Thymus (tissue), 14 donors: Measurements from ENCODE around the gene FAM117B. TPM values are rescaled to one million over a fixed set of nuclear protein-coding genes. Genes with fewer than 3 reads are reported as not detected.
A peak's percentile ranks its signal among the peaks of the same experiment; 100 is the strongest.

Experiments used
- DNase-seq, 9 donors: peaks; one replicate each; pipeline ENCODE4 v3.0.0-alpha.2; 2013; ENCODE audit warnings: low spot score in 9 of 9, low read depth in 6 of 9, missing footprints in 1 of 9
- H3K27ac ChIP-seq, 2 donors: one replicate each; pipeline ENCODE4 v1.5.1; 2013; ENCODE audit warnings: control low read depth in 1 of 2, low read depth in 1 of 2, low read length in 1 of 2, mild to moderate bottlenecking in 1 of 2, moderate library complexity in 1 of 2
- H3K27me3 ChIP-seq, 2 donors: one replicate each; pipeline ENCODE4 v1.5.1; 2013; ENCODE audit warnings: low read length in 1 of 2; ENCODE audit not compliant: control insufficient read depth in 2 of 2, insufficient read depth in 1 of 2
- H3K36me3 ChIP-seq, 2 donors: one replicate each; pipeline ENCODE4 v1.5.1; 2013; ENCODE audit warnings: low read length in 1 of 2, mild to moderate bottlenecking in 1 of 2, moderate library complexity in 1 of 2; ENCODE audit not compliant: control insufficient read depth in 2 of 2, insufficient read depth in 2 of 2
- H3K4me1 ChIP-seq, 2 donors: one replicate each; pipeline ENCODE4 v1.5.1; 2013; ENCODE audit warnings: low read length in 2 of 2; ENCODE audit not compliant: control insufficient read depth in 2 of 2, insufficient read depth in 2 of 2
- H3K4me3 ChIP-seq, 2 donors: one replicate each; pipeline ENCODE4 v1.5.1; 2013; ENCODE audit warnings: low read length in 2 of 2, control low read depth in 1 of 2, mild to moderate bottlenecking in 1 of 2
- H3K9me3 ChIP-seq, 2 donors: one replicate each; pipeline ENCODE4 v1.5.1; 2013; ENCODE audit warnings: low read length in 1 of 2, mild to moderate bottlenecking in 1 of 2; ENCODE audit not compliant: control insufficient read depth in 2 of 2, insufficient read depth in 1 of 2
- WGBS: extraction: QIAGEN DNeasy Blood & Tissue Kit; methylation state at CpG from one replicate; pipeline ENCODE4 v1.1.7; 2013; 5-methylcytosine and 5-hydroxymethylcytosine counted together
- long read RNA-seq, 10 donors: transcript quantifications; one replicate each; lab custom pipeline, GENCODE V29; 2026
- polyA plus RNA-seq: library from polyadenylated mRNA; stranded (reverse); fragments of 200-250 nt; gene quantifications from one replicate; pipeline ENCODE4 v1.2.3, GENCODE V29; 2013
- total RNA-seq: library from RNA; stranded (reverse); fragments of 120-200 nt; gene quantifications from one replicate; pipeline ENCODE4 v1.2.4, GENCODE V29; 2013
- donor health status: healthy.

FAM117B gene
- total RNA-seq, result 5.7 TPM
- polyA plus RNA-seq, result 12.0 TPM
- long read RNA-seq, donor 1, result 0 reads
- long read RNA-seq, donor 2, result 0 reads
- long read RNA-seq, donor 3, result 0 reads
- long read RNA-seq, donor 4, full-length matches to known transcripts, result 3 of 3 reads
- long read RNA-seq, donor 4, partial matches to known transcripts, result 0 of 3 reads
- long read RNA-seq, donor 4, other reads (novel, unspliced or antisense), result 0 of 3 reads
- long read RNA-seq, donor 5, full-length matches to known transcripts, result 3 of 8 reads
- long read RNA-seq, donor 5, partial matches to known transcripts, result 5 of 8 reads
- long read RNA-seq, donor 5, other reads (novel, unspliced or antisense), result 0 of 8 reads
- long read RNA-seq, donor 6, full-length matches to known transcripts, result 4 of 4 reads
- long read RNA-seq, donor 6, partial matches to known transcripts, result 0 of 4 reads
- long read RNA-seq, donor 6, other reads (novel, unspliced or antisense), result 0 of 4 reads
- long read RNA-seq, donor 7, full-length matches to known transcripts, result 2 of 2 reads
- long read RNA-seq, donor 7, partial matches to known transcripts, result 0 of 2 reads
- long read RNA-seq, donor 7, other reads (novel, unspliced or antisense), result 0 of 2 reads
- long read RNA-seq, donor 8, full-length matches to known transcripts, result 2 of 2 reads
- long read RNA-seq, donor 8, partial matches to known transcripts, result 0 of 2 reads
- long read RNA-seq, donor 8, other reads (novel, unspliced or antisense), result 0 of 2 reads
- long read RNA-seq, donor 9, full-length matches to known transcripts, result 1 of 1 reads
- long read RNA-seq, donor 9, partial matches to known transcripts, result 0 of 1 reads
- long read RNA-seq, donor 9, other reads (novel, unspliced or antisense), result 0 of 1 reads
- long read RNA-seq, donor 10, full-length matches to known transcripts, result 1 of 1 reads
- long read RNA-seq, donor 10, partial matches to known transcripts, result 0 of 1 reads
- long read RNA-seq, donor 10, other reads (novel, unspliced or antisense), result 0 of 1 reads

GRCh38 chr2:202634556-202635427 lies at the start of gene FAM117B:
FAM117B (plus strand) TSS chr2:202634969; CDS start chr2:202635188, 219 bp downstream.
- peaks cover 0 to 4% of the 10 kb centered on the region in 2 donors for H3K9me3 ChIP-seq
- no peaks in the 10 kb centered on the region for H3K27me3 ChIP-seq
- peak; percentile 88 to 100 (median 96) for DNase-seq
- H3K27ac ChIP-seq, result peak within 1 kb of the TSS; percentile 99 to 100
- H3K4me1 ChIP-seq, result peaks cover 0 to 24% of the 10 kb centered on the region in 2 donors
- H3K4me3 ChIP-seq, result peak within 1 kb of the TSS; percentile 95 to 98
- WGBS, result under 1% methylated on average over 80 of the region's 80 CpGs
- H3K36me3 ChIP-seq, result peaks cover 0 to 3% of the 10 kb centered on the region in 2 donors

DNA sequence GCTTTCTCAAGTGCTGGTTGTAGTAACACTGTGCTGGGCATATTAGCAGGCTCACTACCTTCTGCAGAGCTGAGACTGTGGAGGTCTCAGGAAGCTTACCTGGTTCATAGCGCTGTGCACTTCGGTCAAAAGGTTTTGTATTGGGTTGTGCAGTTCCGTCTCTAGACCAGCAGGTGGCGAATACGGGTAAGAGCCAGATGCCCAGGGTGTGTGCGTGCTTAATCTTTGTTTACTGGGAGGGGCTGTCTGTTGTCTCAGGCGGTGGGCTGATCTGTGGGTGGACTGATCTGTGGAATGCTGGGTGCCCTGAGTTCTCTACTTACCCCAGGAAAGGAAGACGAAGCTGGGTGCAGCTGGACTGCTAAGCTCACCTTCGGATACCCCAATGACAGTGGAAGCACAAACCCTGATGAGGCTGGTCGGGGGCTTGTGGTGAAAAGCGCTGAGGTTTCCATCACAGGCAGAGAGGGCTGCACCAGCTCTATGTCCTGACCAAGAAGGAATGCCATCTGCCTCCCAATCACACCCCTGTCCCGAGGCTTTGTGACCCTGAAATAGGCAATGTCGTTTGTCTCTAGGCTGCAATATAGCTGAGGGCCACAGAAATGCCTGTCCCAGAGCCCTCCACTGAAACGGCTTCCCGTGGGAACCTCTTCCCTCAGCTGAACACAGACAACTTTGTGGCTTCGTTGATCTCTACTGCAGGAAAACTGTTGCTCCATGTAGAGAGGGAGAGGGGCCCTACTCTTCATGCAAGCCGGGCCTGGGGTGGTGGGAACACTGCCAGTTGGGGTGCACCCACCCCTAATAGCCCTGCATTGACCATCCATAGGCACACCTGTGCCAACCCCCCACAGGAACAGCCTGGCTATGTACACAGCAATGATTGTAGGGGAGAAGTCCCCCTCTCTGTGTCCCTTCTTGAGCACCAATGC lies 45.9 kb upstream of the FAM117B start:
- Histone ChIP-seq H3K27ac (no peak overlapping the region), H3K4me1 (peaks cover 0 to 8% of the 10 kb centered on the region in 2 donors), H3K9me3 (no peaks in the 10 kb centered on the region), H3K4me3 (no peak overlapping the region), H3K36me3 (no peaks in the 10 kb centered on the region), H3K27me3 (no peaks in the 10 kb centered on the region)
- peak; percentile 52 to 89 (median 63) for DNase-seq
- 51% methylated on average over 17 of the region's 17 CpGs for WGBS

GRCh38 chr2:202589582-202589949 lies 45.2 kb upstream of the FAM117B start:
- Histone ChIP-seq H3K9me3 (no peaks in the 10 kb centered on the region), H3K4me1 (peaks cover 0 to 8% of the 10 kb centered on the region in 2 donors), H3K36me3 (no peaks in the 10 kb centered on the region), H3K27ac (no peak overlapping the region), H3K27me3 (no peaks in the 10 kb centered on the region), H3K4me3 (no peak overlapping the region)
- 96% methylated on average over 4 of the region's 4 CpGs for WGBS
- DNase-seq, result no peak

DNA sequence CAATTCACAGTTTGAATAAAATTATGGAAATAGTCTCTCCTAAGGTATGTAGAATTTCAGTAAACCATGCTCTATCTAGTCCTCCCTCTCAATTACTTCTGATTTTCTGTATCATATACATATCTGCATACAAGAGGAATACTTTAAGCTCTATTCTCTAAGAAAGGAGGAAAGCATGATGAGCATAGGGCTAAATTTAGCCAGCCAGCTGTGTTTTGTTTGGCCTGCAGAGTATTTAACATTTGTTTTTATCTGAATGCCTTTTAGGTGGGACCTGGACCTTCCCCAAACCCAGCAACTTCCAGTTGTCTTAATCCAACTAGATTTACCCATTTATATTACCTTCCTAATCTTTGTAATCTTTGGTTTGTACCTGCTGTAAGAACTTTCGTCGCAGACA lies 42.2 kb upstream of the FAM117B start:
- DNase-seq, result no peak
- 96% methylated on average over 2 of the region's 2 CpGs for WGBS

DNA sequence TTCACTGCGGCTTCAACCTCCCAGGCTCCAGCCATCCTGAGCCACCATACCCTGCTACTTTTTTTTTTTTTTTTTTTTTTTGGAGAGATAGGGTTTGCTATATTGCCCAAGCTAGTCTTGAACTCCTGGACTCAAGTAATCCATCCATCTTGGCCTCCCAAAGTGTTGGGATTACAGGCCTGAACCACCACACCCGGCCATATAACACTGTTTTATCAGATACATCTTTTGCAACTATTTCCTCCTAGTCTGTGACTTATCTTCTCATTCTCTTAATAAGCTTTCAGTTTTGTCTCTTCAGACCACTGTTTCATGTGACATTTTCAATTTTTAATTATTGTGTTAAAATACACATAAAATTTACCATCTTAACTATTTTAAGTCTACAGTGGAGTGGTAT lies 35.7 kb upstream of the FAM117B start:
- Histone ChIP-seq H3K27me3 (no peaks in the 10 kb centered on the region), H3K4me3 (no peak overlapping the region), H3K4me1 (no peaks in the 10 kb centered on the region), H3K9me3 (no peaks in the 10 kb centered on the region), H3K27ac (no peak overlapping the region), H3K36me3 (no peaks in the 10 kb centered on the region)
- 96% methylated on average over 2 of the region's 2 CpGs for WGBS
- no peak for DNase-seq

More for the DNA sequence above, 42.2 kb upstream of the FAM117B start:
- Histone ChIP-seq H3K27ac (no peak overlapping the region), H3K9me3 (no peaks in the 10 kb centered on the region), H3K4me3 (no peak overlapping the region), H3K36me3 (no peaks in the 10 kb centered on the region), H3K27me3 (no peaks in the 10 kb centered on the region), H3K4me1 (peaks cover 0 to 8% of the 10 kb centered on the region in 2 donors)

- DNase-seq, result no peak
Measured at GRCh38 chr2:202599911-202600310, 34.9 kb upstream of the FAM117B start.

GRCh38 chr2:202604699-202605098 lies 30.1 kb upstream of the FAM117B start:
- no peaks in the 10 kb centered on the region for H3K36me3 ChIP-seq
- no peaks in the 10 kb centered on the region for H3K4me1 ChIP-seq
- H3K27ac ChIP-seq, result peak overlapping the region in 1 of 2 donors; percentile 36
- DNase-seq, result no peak
- H3K9me3 ChIP-seq, result no peaks in the 10 kb centered on the region
- no peak overlapping the region for H3K4me3 ChIP-seq
- 61% methylated on average over 4 of the region's 4 CpGs for WGBS
- no peaks in the 10 kb centered on the region for H3K27me3 ChIP-seq

More at GRCh38 chr2:202599911-202600310, 34.9 kb upstream of the FAM117B start:
- Histone ChIP-seq H3K36me3 (no peaks in the 10 kb centered on the region), H3K4me3 (no peak overlapping the region), H3K27me3 (no peaks in the 10 kb centered on the region), H3K9me3 (no peaks in the 10 kb centered on the region), H3K4me1 (no peaks in the 10 kb centered on the region), H3K27ac (no peak overlapping the region)
- WGBS, result 98% methylated on average over 4 of the region's 4 CpGs

DNA sequence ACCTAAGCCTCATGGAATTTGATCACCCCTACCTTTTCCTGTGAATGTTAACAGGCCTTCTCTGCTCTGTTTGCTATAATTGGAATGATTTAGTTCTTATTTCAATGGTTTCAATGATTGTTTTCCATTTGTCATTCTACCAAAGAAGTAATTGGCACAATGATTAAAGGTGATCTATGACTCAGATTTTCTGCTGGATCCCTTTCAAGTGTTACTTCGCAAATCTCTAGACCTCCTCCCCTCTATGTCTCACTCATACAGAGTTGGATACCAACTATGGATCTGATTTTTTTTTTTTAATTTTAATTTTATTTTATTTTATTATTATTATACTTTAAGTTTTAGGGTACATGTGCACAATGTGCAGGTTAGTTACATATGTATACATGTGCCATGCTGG lies 29.6 kb upstream of the FAM117B start:
- no peak overlapping the region for H3K4me3 ChIP-seq
- no peaks in the 10 kb centered on the region for H3K9me3 ChIP-seq
- H3K27me3 ChIP-seq, result no peaks in the 10 kb centered on the region
- H3K36me3 ChIP-seq, result no peaks in the 10 kb centered on the region
- no peaks in the 10 kb centered on the region for H3K4me1 ChIP-seq
- no peak overlapping the region for H3K27ac ChIP-seq
- no peak for DNase-seq
- 95% methylated on average over 1 of the region's 1 CpG for WGBS
